ENCODE measurements around the gene PACRG.

The PACRG gene

DNA sequence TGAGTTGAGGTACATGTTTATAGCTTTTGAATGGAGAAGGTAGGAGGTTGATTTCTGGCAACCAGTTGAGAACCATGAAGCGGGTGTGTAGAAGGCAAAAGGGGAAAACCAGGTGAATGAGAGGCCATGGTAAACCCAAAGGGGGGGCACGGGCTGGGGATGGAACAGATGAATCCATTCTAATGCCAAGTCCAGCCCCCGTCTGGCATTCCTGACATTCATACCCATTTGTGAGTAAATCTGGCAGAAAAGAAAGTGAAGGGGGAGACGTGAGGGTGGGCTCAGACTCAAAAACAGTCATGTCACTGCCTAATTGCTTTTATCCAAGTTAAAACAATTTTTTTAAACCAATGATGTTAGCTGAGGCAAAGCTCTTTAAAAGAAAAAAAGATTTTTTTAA is 513.9 kb downstream of the PACRG start:
- Histone ChIP-seq H3K4me2 (no peak overlapping the region), H3K27me3 (no peaks in the 10 kb centered on the region), H3K4me3 (no peak overlapping the region), H3K9me3 (no peaks in the 10 kb centered on the region), H3K36me3 (no peaks in the 10 kb centered on the region), H4K20me1 (no peaks in the 10 kb centered on the region), H3K9ac (no peak overlapping the region), H3K27ac (no peak overlapping the region), H3K4me1 (no peaks in the 10 kb centered on the region)
- no peak for TF ChIP-seq Cebpa-rat (IDR thresholded peaks at IDR 0.05)

DNA sequence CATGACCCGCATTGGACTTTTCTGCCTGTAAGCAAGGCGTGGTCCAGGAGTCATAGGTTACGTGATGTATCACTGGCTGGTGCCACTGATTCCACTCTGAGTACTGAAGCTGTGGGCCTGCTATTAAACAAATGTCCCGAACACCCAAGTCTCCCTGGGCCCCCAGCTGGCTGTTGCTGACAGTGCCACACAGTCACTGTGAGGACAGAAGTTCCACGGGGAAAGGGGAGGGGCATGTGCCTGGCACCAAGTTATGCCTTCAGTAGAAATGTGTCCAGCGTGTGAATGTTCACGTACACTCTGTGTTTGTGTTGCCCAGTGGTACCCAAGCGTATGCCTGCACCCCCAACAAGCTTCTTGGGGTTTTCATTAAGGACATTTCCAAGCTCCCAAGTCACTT is 515.3 kb downstream of the PACRG start:
- H3K9me3 ChIP-seq, result no peaks in the 10 kb centered on the region
- H3K4me2 ChIP-seq, result no peak overlapping the region
- H3K27ac ChIP-seq, result no peak overlapping the region
- no peak overlapping the region for H3K9ac ChIP-seq
- TF ChIP-seq Cebpa-rat (IDR thresholded peaks at IDR 0.05), result no peak
- H3K4me3 ChIP-seq, result no peak overlapping the region
- H3K36me3 ChIP-seq, result no peaks in the 10 kb centered on the region
- no peaks in the 10 kb centered on the region for H3K4me1 ChIP-seq
- no peaks in the 10 kb centered on the region for H3K27me3 ChIP-seq
- no peaks in the 10 kb centered on the region for H4K20me1 ChIP-seq

DNA sequence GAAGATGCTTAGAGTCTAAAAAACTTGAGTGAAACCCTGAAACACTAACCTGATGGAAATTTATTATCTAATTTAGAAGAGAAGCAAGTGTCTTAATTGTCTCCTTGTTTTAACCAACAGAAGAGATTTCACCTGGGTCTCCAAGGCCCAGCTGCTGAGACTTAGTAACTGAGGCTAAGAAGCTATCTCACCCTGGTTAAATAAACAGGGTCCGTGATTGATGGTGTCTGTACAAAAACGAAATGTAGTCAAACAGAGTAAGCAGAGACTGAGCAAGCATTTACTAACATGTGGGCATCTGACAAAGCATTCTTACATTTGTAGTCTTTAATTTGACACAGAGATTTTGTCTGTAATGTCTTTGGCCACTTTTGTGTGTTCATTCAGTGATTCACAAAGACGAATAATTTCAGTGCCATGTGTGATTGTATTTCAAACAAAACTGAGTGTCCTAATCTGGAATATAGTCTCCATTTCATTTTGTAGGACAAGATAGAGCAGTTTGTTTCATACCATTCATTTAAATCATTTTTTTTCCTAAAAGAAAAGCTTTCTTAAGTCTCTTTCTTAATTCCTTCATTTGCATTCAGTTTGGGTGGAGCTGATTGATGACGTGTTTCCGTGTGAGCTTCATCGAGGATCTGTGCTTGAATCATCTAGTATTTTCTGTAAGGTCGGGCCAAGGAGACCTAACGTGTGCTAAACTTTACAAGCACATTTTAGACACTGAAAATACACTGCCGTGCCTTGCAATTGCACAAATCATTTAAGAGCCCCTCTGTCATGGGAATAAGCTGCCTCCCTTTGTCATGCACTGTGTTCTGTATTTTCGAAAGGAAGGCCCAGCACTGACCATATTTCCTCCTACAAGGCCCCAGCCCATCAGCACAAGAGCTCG is 516.2 kb downstream of the PACRG start:
- Histone ChIP-seq H3K4me2 (no peak overlapping the region), H3K4me1 (no peaks in the 10 kb centered on the region), H3K27ac (no peak overlapping the region), H3K4me3 (no peak overlapping the region), H3K27me3 (no peaks in the 10 kb centered on the region), H3K36me3 (no peaks in the 10 kb centered on the region), H4K20me1 (no peaks in the 10 kb centered on the region), H3K9ac (no peak overlapping the region), H3K9me3 (no peaks in the 10 kb centered on the region)
- TF ChIP-seq Cebpa-rat (IDR thresholded peaks at IDR 0.05), result no peak

DNA sequence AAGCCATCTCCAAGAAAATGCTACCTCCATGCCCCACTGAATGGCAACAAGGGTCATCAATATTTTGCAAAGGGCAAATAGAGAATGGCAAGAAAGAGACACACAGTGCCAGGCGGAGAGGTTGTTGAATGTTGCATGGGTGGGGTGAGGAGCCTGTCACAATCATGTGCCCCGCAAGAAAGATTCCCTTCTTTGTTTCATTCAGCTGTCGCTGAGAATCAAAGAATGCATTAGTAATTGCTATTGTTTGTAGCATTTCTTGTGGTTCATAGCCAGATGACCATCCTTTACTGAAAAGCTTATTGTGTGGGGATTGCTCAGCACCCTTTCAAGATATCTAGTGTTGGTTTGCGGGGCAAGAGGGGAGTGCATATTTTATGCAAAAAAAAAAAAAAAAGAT is 520.3 kb downstream of the PACRG start:
- H3K36me3 ChIP-seq, result no peaks in the 10 kb centered on the region
- H3K4me1 ChIP-seq, result peaks cover 10% of the 10 kb centered on the region; the same call in 1 of the 2 replicates
- TF ChIP-seq Cebpa-rat (IDR thresholded peaks at IDR 0.05), result no peak
- no peaks in the 10 kb centered on the region for H4K20me1 ChIP-seq
- no peak overlapping the region for H3K27ac ChIP-seq
- no peaks in the 10 kb centered on the region for H3K27me3 ChIP-seq
- no peak overlapping the region for H3K4me2 ChIP-seq
- no peak overlapping the region for H3K9ac ChIP-seq
- no peak overlapping the region for H3K4me3 ChIP-seq
- H3K9me3 ChIP-seq, result no peaks in the 10 kb centered on the region

DNA sequence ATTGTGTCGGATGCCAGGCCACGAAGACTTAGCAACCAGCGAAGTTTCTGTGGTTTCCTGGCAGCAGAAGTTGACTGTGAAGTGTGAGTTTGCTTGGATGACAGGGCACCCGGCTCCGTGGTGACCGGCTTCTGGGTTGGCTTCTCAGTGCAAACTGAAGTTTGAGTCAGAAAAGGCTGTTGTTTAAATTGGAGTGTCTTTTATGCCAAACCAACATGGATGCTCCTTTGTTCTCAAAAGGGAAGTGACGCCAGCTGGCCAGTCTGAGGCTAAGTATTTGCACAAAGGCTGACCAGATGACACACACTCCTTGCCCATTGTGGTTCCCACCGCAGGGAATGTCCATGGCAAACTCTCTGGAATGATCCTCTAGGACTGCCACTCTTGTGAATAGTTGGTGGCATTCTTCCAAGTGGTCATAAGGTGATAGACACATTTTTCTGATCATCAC is 521.9 kb downstream of the PACRG start:
- H3K27me3 ChIP-seq, result no peaks in the 10 kb centered on the region
- peaks cover 10% of the 10 kb centered on the region; the same call in 1 of the 2 replicates for H3K4me1 ChIP-seq
- H3K27ac ChIP-seq, result no peak overlapping the region
- no peaks in the 10 kb centered on the region for H4K20me1 ChIP-seq
- no peak overlapping the region; the same call in 1 of the 2 replicates for H3K4me2 ChIP-seq
- H3K4me3 ChIP-seq, result no peak overlapping the region
- no peaks in the 10 kb centered on the region for H3K9me3 ChIP-seq
- TF ChIP-seq Cebpa-rat (IDR thresholded peaks at IDR 0.05), result no peak
- H3K9ac ChIP-seq, result no peak overlapping the region
- H3K36me3 ChIP-seq, result no peaks in the 10 kb centered on the region

DNA sequence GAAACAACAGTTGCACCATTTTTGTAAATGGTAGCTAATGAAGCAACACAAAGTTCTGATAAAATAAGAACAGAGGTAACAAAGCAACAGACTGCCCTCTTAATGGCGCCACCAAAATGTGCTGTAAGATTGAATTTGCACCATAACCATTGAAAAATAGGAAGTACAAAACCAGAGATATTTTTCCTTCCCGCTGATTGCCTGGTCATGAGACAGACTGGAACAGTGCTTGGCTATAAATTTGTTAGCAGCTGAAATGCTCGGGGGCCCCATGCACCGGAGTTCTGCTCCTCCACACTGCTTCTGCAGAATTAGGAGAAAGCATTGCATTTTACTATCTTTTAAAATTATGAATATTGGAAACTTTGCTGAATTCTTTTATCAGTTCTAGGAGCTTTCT is 522.3 kb downstream of the PACRG start:
- no peak overlapping the region for H3K9ac ChIP-seq
- H3K9me3 ChIP-seq, result no peaks in the 10 kb centered on the region
- no peak for TF ChIP-seq Cebpa-rat (IDR thresholded peaks at IDR 0.05)
- no peaks in the 10 kb centered on the region for H3K36me3 ChIP-seq
- H3K27ac ChIP-seq, result no peak overlapping the region
- H3K4me1 ChIP-seq, result peaks cover 10% of the 10 kb centered on the region; the same call in 1 of the 2 replicates
- H3K27me3 ChIP-seq, result no peaks in the 10 kb centered on the region
- H3K4me3 ChIP-seq, result no peak overlapping the region
- H3K4me2 ChIP-seq, result no peak overlapping the region
- no peaks in the 10 kb centered on the region for H4K20me1 ChIP-seq

DNA sequence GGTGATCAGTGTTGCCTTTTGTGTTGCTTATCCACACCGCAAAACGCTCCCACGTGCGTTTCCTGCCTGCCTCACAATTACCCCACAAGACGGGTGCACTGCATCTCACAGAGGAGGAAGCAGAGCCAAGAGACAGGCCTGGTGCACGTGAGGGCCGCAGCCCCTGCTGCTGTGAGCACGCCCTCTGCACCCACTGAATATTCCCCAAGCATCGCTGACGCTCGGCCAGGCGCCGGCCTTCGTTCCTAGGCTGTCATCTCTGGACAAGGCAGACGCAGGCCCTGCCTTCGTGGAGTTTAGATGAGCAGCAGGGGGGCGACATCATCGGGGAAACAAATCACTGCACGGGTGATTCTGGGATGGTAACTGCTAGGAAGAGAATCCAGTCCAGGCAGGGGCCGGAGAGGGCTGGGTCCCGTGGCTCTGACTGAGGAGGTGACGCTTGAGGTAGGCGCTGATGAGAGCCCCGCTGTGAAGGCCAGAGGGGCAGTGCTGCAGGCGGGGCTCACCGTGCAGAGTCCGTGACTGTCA is 524.4 kb downstream of the PACRG start:
- Histone ChIP-seq H3K4me3 (no peak overlapping the region), H3K9me3 (no peaks in the 10 kb centered on the region), H3K4me2 (no peak overlapping the region), H3K27me3 (no peaks in the 10 kb centered on the region), H4K20me1 (no peaks in the 10 kb centered on the region), H3K27ac (no peak overlapping the region), H3K36me3 (no peaks in the 10 kb centered on the region), H3K9ac (no peak overlapping the region), H3K4me1 (peaks cover 10% of the 10 kb centered on the region; the same call in 1 of the 2 replicates)
- TF ChIP-seq Cebpa-rat (IDR thresholded peaks at IDR 0.05), result no peak

DNA sequence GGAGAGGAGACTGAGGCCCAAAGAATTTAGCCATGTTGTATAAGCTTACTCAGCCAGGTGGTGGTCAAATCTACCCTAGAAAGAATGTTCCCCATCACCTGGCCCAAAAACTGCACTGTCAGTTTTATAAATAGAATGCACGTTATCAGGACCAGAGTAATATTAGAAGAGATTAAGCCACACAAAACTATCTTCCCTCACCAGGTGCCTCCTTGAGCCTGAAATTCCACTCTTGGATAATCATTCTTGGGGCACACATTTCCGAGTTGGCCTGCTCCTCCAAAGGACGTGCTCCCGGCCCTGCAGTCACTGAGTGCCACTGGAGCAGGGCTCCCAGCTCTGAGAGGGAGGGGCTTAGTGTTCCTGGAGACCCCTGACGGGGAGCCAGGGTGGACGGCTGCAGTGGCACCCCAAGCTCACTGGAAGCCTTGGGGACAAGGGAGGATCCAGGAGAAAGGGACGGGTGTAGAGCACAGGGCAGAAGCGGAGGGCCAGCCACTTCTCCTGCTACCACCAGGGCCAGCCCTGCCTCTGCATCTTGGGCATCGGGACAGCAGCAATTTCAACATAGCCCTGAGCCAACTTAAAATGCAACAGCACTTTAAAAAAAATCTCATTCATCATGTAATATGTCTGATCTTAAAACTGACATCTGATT is 525.9 kb downstream of the PACRG start:
- Histone ChIP-seq H3K4me1 (peaks cover 10% of the 10 kb centered on the region; the same call in 1 of the 2 replicates), H3K27ac (no peak overlapping the region), H3K9ac (no peak overlapping the region), H3K4me3 (no peak overlapping the region), H3K9me3 (no peaks in the 10 kb centered on the region), H3K36me3 (no peaks in the 10 kb centered on the region), H3K4me2 (no peak overlapping the region), H4K20me1 (no peaks in the 10 kb centered on the region), H3K27me3 (no peaks in the 10 kb centered on the region)
- TF ChIP-seq Cebpa-rat (IDR thresholded peaks at IDR 0.05), result no peak

DNA sequence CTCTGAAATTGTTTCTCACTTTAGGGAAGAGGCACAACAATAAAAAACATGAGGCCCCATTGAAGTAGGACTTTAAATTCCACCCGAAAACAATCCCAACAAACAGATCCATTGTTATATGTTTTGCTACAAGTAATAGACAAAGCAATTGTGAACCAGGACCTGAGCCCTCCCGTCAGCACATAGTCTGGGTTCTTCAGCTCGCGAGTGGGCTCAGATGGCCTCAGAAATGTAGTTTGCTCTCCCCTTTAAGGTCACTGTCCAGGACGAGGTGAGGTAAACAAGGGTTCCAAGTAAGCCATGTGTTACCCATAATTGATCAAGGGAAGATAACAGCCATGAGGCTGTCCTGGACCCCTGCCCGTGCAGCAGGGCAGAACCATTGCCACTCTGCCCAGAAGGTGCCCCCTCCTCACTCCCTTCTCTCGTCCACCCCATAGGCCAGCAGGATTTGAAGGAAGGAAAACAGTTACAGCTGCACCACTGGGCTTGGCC is 526.6 kb downstream of the PACRG start:
- H3K36me3 ChIP-seq, result no peaks in the 10 kb centered on the region
- no peaks in the 10 kb centered on the region for H3K9me3 ChIP-seq
- TF ChIP-seq Cebpa-rat (IDR thresholded peaks at IDR 0.05), result no peak
- H3K9ac ChIP-seq, result no peak overlapping the region
- H3K4me1 ChIP-seq, result peaks cover 10% of the 10 kb centered on the region; the same call in 1 of the 2 replicates
- H3K4me3 ChIP-seq, result no peak overlapping the region
- H3K4me2 ChIP-seq, result no peak overlapping the region
- no peaks in the 10 kb centered on the region for H3K27me3 ChIP-seq
- no peaks in the 10 kb centered on the region for H4K20me1 ChIP-seq
- H3K27ac ChIP-seq, result no peak overlapping the region

DNA sequence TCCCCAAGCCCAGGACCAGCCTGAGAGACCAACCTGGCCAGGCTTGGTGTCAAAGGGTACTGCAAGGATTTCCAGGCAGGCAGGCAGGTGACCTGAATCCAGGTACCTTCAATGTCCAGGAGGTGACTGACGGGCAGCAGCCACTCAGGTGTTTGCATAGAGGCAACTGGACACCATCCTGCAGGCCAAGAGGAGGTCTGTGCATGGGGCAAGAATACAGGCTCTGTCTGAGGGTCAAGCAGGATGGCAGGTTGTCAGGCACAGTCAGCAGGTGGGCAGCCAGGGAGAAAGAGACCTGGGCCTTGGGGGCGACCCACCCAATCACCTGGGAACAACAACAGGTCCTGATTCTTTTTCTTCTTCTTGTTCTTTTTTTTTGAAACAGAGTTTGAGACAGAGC is 527.5 kb downstream of the PACRG start:
- Histone ChIP-seq H3K9ac (no peak overlapping the region), H3K27ac (no peak overlapping the region), H3K4me1 (peaks cover 6% of the 10 kb centered on the region), H3K4me2 (no peak overlapping the region), H3K4me3 (no peak overlapping the region), H4K20me1 (no peaks in the 10 kb centered on the region), H3K9me3 (no peaks in the 10 kb centered on the region), H3K36me3 (no peaks in the 10 kb centered on the region), H3K27me3 (no peaks in the 10 kb centered on the region)
- TF ChIP-seq Cebpa-rat (IDR thresholded peaks at IDR 0.05), result no peak

All from BLaER1 (cell line).